Type B pancreatic cell (in vitro differentiated cells): ENCODE results near the gene SLC34A1. TPM values are rescaled to one million over a fixed set of nuclear protein-coding genes. Genes with fewer than 3 reads are reported as not detected.
A peak's percentile ranks its signal among the peaks of the same experiment; 100 is the strongest.

Experiments used
- DNase-seq: peaks from one replicate; pipeline ENCODE4 v3.0.0; 2021; ENCODE audit warnings: mixed read lengths; ENCODE audit not compliant: unreplicated experiment; ENCODE audit errors: extremely low spot score
- H3K27ac Mint-ChIP-seq: 2 replicates; pipeline ENCODE4 v1.8.0; 2021; ENCODE audit warnings: mild to moderate bottlenecking, mixed read lengths
- H3K27me3 Mint-ChIP-seq: 2 replicates; pipeline ENCODE4 v1.8.0; 2021; ENCODE audit warnings: mixed read lengths
- H3K36me3 Mint-ChIP-seq: 2 replicates; pipeline ENCODE4 v1.8.0; 2021; ENCODE audit warnings: mixed read lengths
- H3K4me1 Mint-ChIP-seq: one replicate; pipeline ENCODE4 v1.8.0; 2021; ENCODE audit warnings: mixed read lengths; ENCODE audit not compliant: unreplicated experiment
- H3K4me3 Mint-ChIP-seq: 2 replicates; pipeline ENCODE4 v1.8.0; 2021; ENCODE audit warnings: mild to moderate bottlenecking, mixed read lengths
- H3K9me3 Mint-ChIP-seq: 2 replicates; pipeline ENCODE4 v1.8.0; 2021; ENCODE audit warnings: mixed read lengths
- long read RNA-seq: library from polyadenylated mRNA; unstranded; transcript quantifications from one replicate; pipeline ENCODE4 v2.0.0, GENCODE V29; 2020
- total RNA-seq: library from RNA; stranded (reverse); gene quantifications from 2 replicates; pipeline ENCODE4 v1.2.1, GENCODE V29; 2021; ENCODE audit warnings: low replicate concordance
- TF ChIP-seq, protein P1 (sequence below): fragments of 200-600 bp; sonication (generic); conservative IDR thresholded peaks from 2 replicates; pipeline ENCODE4 v1.5.0; 2021; ENCODE audit warnings: antibody characterized with exemption, mild to moderate bottlenecking

The SLC34A1 gene, protein sequence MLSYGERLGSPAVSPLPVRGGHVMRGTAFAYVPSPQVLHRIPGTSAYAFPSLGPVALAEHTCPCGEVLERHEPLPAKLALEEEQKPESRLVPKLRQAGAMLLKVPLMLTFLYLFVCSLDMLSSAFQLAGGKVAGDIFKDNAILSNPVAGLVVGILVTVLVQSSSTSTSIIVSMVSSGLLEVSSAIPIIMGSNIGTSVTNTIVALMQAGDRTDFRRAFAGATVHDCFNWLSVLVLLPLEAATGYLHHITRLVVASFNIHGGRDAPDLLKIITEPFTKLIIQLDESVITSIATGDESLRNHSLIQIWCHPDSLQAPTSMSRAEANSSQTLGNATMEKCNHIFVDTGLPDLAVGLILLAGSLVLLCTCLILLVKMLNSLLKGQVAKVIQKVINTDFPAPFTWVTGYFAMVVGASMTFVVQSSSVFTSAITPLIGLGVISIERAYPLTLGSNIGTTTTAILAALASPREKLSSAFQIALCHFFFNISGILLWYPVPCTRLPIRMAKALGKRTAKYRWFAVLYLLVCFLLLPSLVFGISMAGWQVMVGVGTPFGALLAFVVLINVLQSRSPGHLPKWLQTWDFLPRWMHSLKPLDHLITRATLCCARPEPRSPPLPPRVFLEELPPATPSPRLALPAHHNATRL
- 0.12 and 0.22 TPM in 2 replicates for total RNA-seq
- long read RNA-seq = 0 reads

DNA sequence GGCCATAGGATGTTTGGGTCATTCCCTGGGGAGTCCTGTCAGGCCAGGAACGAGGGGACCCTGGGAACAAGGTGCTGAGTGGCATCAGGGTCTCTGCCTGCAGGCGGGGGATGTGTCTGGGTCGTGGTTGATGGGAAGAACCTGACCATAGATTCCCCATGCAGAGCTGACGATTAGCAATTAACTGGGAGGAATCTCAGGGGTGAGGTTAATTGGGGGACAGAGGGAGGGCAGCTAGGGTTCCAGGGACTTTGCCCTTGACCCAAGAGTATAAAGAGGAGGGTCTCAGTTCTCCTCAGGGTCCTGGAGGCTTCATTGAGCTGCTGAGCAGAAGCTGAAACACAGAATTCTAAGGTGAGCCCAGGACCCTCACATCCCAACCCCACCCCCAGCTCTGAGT, at the start of gene SLC34A1:
TSS of gene SLC34A1 (plus strand) at position 301 of the 400 bp plus-strand sequence. CDS start 1,308 bp downstream, outside the sequence.
- no peaks in the 10 kb centered on the region for H3K36me3 Mint-ChIP-seq
- no peaks in the 10 kb centered on the region for H3K9me3 Mint-ChIP-seq
- no peak for DNase-seq
- H3K4me3 Mint-ChIP-seq = no peak within 1 kb of the TSS
- TF ChIP-seq, protein P1, sequence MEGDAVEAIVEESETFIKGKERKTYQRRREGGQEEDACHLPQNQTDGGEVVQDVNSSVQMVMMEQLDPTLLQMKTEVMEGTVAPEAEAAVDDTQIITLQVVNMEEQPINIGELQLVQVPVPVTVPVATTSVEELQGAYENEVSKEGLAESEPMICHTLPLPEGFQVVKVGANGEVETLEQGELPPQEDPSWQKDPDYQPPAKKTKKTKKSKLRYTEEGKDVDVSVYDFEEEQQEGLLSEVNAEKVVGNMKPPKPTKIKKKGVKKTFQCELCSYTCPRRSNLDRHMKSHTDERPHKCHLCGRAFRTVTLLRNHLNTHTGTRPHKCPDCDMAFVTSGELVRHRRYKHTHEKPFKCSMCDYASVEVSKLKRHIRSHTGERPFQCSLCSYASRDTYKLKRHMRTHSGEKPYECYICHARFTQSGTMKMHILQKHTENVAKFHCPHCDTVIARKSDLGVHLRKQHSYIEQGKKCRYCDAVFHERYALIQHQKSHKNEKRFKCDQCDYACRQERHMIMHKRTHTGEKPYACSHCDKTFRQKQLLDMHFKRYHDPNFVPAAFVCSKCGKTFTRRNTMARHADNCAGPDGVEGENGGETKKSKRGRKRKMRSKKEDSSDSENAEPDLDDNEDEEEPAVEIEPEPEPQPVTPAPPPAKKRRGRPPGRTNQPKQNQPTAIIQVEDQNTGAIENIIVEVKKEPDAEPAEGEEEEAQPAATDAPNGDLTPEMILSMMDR = no peak
- no peak within 1 kb of the TSS for H3K27ac Mint-ChIP-seq
- H3K27me3 Mint-ChIP-seq = no peaks in the 10 kb centered on the region
- peaks cover 12% of the 10 kb centered on the region for H3K4me1 Mint-ChIP-seq

DNA sequence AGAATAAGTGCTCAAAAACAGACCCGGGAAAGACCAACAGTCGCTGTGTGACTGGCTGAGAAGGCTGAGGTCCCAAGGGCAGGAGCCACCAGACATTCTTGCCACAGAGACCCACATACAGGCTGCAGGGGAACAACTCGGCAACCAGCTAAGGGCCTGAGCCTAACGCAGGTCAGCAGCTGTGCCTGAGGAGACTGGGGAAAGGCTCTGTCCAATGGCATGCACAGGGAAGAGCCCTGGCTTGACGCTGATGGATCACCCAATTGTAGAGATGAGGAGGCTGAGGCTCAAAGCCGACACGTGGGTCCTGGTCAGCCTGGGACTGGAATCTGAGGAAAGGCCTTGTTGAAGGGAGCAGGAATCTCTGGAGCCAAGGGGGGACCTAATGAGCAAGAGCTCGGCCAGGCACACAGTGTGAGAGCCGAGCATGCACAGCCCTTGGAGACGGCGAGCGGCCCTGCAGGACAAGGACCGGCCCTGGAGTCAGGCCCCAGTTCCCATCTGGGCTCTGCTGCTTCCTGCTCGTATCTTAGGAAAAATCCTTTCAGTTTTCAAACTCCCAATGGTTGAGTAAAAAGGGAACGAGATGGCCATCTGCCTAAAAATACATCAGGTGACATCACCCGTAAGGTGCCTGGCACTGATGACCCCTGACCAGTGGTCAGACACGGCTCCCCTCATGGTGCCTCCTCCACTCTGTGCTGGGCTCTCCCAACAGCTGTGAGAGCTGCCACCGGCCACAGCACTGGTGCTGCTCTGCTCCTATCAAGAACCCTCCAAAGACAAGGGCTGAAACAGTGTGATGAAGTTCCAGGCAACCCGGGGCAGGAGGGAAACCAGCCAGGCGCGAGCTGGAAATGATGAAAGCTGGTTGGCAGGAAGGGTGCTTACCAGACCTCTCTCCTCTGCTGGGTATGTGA, 49.2 kb upstream of the SLC34A1 start:
- H3K9me3 Mint-ChIP-seq = no peaks in the 10 kb centered on the region
- TF ChIP-seq, protein P1 = no peak
- H3K4me1 Mint-ChIP-seq = no peaks in the 10 kb centered on the region
- no peak for DNase-seq
- no peak overlapping the region for H3K27ac Mint-ChIP-seq
- no peaks in the 10 kb centered on the region for H3K27me3 Mint-ChIP-seq
- H3K36me3 Mint-ChIP-seq = peaks cover 10% of the 10 kb centered on the region
- H3K4me3 Mint-ChIP-seq = no peak overlapping the region

DNA sequence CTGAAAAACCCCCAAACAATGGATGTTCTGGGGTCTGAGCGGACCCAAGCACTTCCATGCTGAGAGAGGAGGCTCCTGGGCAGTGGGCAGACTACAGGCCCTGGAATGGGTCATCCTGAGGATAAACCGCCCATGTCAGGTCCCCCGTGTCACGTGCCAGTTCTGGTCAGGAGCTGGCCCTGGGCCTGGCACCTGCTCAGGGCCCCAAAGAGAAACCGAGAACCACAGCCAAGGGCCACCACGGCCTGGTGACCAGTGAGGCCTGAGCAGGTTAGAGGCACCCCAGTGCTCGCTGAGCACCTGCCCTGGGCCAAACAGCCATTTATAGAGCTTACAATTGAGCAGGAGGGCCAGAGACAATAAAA, 48.6 kb upstream of the SLC34A1 start:
- H3K4me3 Mint-ChIP-seq = no peak overlapping the region
- H3K36me3 Mint-ChIP-seq = peaks cover 10% of the 10 kb centered on the region
- no peaks in the 10 kb centered on the region for H3K4me1 Mint-ChIP-seq
- no peaks in the 10 kb centered on the region for H3K9me3 Mint-ChIP-seq
- TF ChIP-seq, protein P1 = no peak
- H3K27me3 Mint-ChIP-seq = no peaks in the 10 kb centered on the region
- no peak overlapping the region for H3K27ac Mint-ChIP-seq
- no peak for DNase-seq

DNA sequence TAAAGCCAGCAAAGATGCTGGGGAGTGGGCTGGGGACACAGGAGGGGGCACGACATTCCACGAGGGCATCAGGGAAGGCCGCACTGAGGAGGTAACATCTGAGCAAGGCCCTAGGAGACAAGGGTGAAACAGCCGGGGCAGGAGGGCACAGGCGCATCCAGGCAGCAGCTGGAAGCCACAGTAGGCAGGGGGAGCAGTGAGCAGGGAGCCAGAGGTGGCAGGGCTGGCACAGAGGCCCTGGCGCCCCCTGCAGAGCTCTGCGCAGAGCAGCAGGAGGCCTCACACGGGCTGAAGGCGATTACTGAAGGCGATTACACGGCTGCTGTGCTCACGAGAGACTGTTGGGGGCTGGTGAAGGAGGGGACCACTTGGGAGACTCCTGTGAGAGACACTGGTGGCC, 48.1 kb upstream of the SLC34A1 start:
- H3K27ac Mint-ChIP-seq = no peak overlapping the region
- no peaks in the 10 kb centered on the region for H3K27me3 Mint-ChIP-seq
- no peaks in the 10 kb centered on the region for H3K4me1 Mint-ChIP-seq
- H3K4me3 Mint-ChIP-seq = no peak overlapping the region
- no peaks in the 10 kb centered on the region for H3K9me3 Mint-ChIP-seq
- peaks cover 10% of the 10 kb centered on the region for H3K36me3 Mint-ChIP-seq
- no peak for DNase-seq
- TF ChIP-seq, protein P1 = peak; percentile 41

DNA sequence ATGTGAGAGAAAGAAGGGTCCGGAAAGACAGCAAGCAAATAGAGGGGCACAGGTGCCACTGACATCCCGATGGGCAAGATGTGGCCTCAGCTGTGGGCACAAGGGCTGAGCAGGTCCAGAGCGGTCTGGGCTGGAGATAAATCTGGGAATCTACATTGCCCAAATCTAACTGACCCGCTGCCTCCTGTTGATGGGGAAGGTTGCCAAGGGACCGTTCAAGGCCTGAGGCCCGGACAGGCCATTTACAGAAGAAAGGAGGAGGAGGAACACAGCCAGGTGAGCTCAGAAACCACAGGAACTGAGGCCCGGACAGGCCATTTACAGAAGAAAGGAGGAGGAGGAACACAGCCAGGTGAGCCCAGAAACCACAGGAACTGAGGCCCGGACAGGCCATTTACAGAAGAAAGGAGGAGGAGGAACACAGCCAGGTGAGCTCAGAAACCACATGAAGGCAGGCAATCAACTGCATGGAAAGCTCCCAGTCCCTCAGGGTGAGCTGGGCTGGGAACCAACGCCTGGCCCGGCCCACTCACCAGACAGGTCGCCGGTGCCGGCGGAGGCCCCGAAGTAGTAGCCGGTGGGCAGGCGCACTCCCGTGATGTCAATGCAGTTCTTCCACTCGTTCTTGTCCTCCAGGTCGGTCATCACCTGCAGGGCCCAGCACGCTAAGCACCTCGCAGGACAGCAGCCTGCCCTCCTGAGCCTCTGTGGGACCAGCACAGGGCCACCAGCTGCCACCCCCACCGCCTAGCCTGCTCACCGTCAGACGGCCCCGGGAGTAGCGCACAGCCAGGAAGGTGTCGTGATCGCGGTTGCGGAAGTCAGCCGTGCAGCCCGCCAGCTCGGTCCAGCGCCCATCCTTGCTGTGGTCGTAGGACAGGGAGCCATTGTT, 47.4 kb upstream of the SLC34A1 start:
- Mint-ChIP-seq H3K4me3 (no peak overlapping the region), H3K27me3 (no peaks in the 10 kb centered on the region), H3K4me1 (no peaks in the 10 kb centered on the region), H3K9me3 (no peaks in the 10 kb centered on the region), H3K27ac (no peak overlapping the region), H3K36me3 (peaks cover 17% of the 10 kb centered on the region)
- no peak for DNase-seq
- TF ChIP-seq, protein P1 = no peak
